Upper lobe of right lung (tissue), 1 donor: ENCODE results near the gene DCAF6. TPM values are rescaled to one million over a fixed set of nuclear protein-coding genes. Genes with fewer than 3 reads are reported as not detected.
A peak's percentile ranks its signal among the peaks of the same experiment; 100 is the strongest.

Source experiments
- ATAC-seq: fragments of 200-7000 bp; cut with Tn5 transposase; one replicate; pipeline ENCODE4 v1.9.1; 2020; ENCODE audit warnings: mild to moderate bottlenecking, moderate library complexity
- DNase-seq: peaks from one replicate; pipeline ENCODE4 v3.0.0-alpha.2; 2020
- H3K27ac ChIP-seq: fragments of 200-600 bp; one replicate; pipeline ENCODE4 v1.8.0; 2022
- H3K27me3 ChIP-seq: fragments of 200-600 bp; one replicate; pipeline ENCODE4 v1.8.0; 2022; ENCODE audit warnings: mild to moderate bottlenecking
- H3K36me3 ChIP-seq: fragments of 200-600 bp; one replicate; pipeline ENCODE4 v1.8.0; 2022
- H3K4me1 ChIP-seq: fragments of 200-600 bp; one replicate; pipeline ENCODE4 v1.8.0; 2022
- H3K4me3 ChIP-seq: fragments of 200-600 bp; one replicate; pipeline ENCODE4 v1.8.0; 2022; ENCODE audit warnings: mild to moderate bottlenecking
- H3K9me3 ChIP-seq: fragments of 200-600 bp; one replicate; pipeline ENCODE4 v1.8.0; 2022
- CTCF ChIP-seq: fragments of 200-600 bp; IDR thresholded peaks from one replicate; pipeline ENCODE4 v1.8.0; 2022; ENCODE audit warnings: antibody characterized with exemption
- intact Hi-C: fragments of 100-400 bp; cut with DNase I; formaldehyde crosslinking; loops from one replicate; pipeline ENCODE4 v1.11.0; 2022
- total RNA-seq: library from RNA; stranded (reverse); fragmentation: NEBNext Ultra II Directional; extraction: Animal tissue kit (Norgen Biotek cat#: 25700); gene quantifications from one replicate; pipeline ENCODE4 v1.2.1, GENCODE V29; 2021
- donor health status: DM: no; HTN: yes; CAD: no; lungs with severe emphysema.

Gene DCAF6
- total RNA-seq, 1 donor from 2014 or later, result 49.9 TPM

- Histone ChIP-seq H3K27me3 (no peaks in the 10 kb centered on the region), H3K36me3 (peaks cover 4% of the 10 kb centered on the region), H3K27ac (no peak overlapping the region), H3K9me3 (no peaks in the 10 kb centered on the region), H3K4me3 (no peak overlapping the region), H3K4me1 (no peaks in the 10 kb centered on the region)
- TF ChIP-seq CTCF, result no peak
- ATAC-seq (no peak), DNase-seq (no peak)
- intact Hi-C loops, result no loop called here
These were observed 121.4 kb downstream of the DCAF6 start for GRCh38 chr1:168057921-168058320.

- no peaks in the 10 kb centered on the region for H3K27me3 ChIP-seq
- DNase-seq, result no peak
- no peak for ATAC-seq
- no peaks in the 10 kb centered on the region for H3K9me3 ChIP-seq
- TF ChIP-seq CTCF, result no peak
- H3K4me1 ChIP-seq, result no peaks in the 10 kb centered on the region
- no peak overlapping the region for H3K4me3 ChIP-seq
- no peak overlapping the region for H3K27ac ChIP-seq
- intact Hi-C loops, result no loop called here
- peaks cover 53% of the 10 kb centered on the region for H3K36me3 ChIP-seq
These were observed 127.7 kb downstream of the DCAF6 start for GRCh38 chr1:168064216-168064615.

GRCh38 chr1:168065506-168065905, 129.0 kb downstream of the DCAF6 start:
- Histone ChIP-seq H3K9me3 (no peaks in the 10 kb centered on the region), H3K36me3 (peaks cover 65% of the 10 kb centered on the region), H3K4me3 (no peak overlapping the region), H3K4me1 (no peaks in the 10 kb centered on the region), H3K27ac (no peak overlapping the region), H3K27me3 (no peaks in the 10 kb centered on the region)
- DNase-seq (no peak), ATAC-seq (no peak)
- no peak for TF ChIP-seq CTCF
- intact Hi-C loops, result no loop called here

GRCh38 chr1:168069384-168069783, 132.9 kb downstream of the DCAF6 start:
- Histone ChIP-seq H3K27me3 (no peaks in the 10 kb centered on the region), H3K27ac (no peak overlapping the region), H3K4me1 (no peaks in the 10 kb centered on the region), H3K36me3 (peaks cover 90% of the 10 kb centered on the region), H3K9me3 (no peaks in the 10 kb centered on the region), H3K4me3 (no peak overlapping the region)
- TF ChIP-seq CTCF, result no peak
- no peak for ATAC-seq
- no peak for DNase-seq
- intact Hi-C loops, result no loop called here

GRCh38 chr1:168079761-168080160, 143.3 kb downstream of the DCAF6 start:
- Histone ChIP-seq H3K9me3 (no peaks in the 10 kb centered on the region), H3K27ac (no peak overlapping the region), H3K36me3 (peaks cover 27% of the 10 kb centered on the region), H3K27me3 (no peaks in the 10 kb centered on the region), H3K4me3 (no peak overlapping the region), H3K4me1 (peaks cover 10% of the 10 kb centered on the region)
- ATAC-seq (no peak), DNase-seq (no peak)
- intact Hi-C loops, result no loop called here
- TF ChIP-seq CTCF, result no peak

- peak; percentile 66 for ATAC-seq
- H3K27ac ChIP-seq, result peak overlapping the region; percentile 34
- H3K9me3 ChIP-seq, result no peaks in the 10 kb centered on the region
- H3K36me3 ChIP-seq, result peaks cover 13% of the 10 kb centered on the region
- no peak overlapping the region for H3K4me3 ChIP-seq
- DNase-seq, result no peak
- TF ChIP-seq CTCF, result no peak
- intact Hi-C loops, result no loop called here
- H3K27me3 ChIP-seq, result no peaks in the 10 kb centered on the region
- peaks cover 10% of the 10 kb centered on the region for H3K4me1 ChIP-seq
These were observed 145.0 kb downstream of the DCAF6 start for GRCh38 chr1:168081373-168082007.
